Measurements from ENCODE around the gene GIPC3.
"Not testable (repeated sequence)": the region's sequence is repeated elsewhere in the genome, so short reads cannot be mapped to it uniquely, and the experiment has no call there.

The GIPC3 gene

DNA sequence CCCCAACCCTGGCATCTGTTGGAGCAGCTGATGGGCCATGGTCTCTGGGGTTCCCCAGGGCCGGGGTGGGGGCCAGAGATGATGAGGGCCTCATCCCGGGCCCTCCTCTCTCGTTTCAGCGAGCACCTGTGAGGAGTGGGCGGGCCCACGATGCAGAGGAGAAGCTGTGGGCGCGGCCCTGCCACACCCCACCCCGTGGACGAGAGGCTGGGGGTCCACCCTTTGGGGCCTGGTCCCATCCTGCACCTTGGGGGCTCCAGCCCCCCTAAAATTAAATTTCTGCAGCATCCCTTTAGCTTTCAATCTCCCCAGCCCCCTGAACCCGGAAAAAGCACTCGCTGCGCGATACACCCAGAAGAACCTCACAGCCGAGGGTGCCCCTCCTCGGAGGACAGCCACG lies 6.9 kb upstream of the GIPC3 start:
- DNase-seq (ENCODE audit: low read depth), result no peak
- no peak for TF ChIP-seq MYC (IDR thresholded peaks at IDR 0.05; ENCODE audit: low read depth, low read length)
- TF ChIP-seq, protein P1, sequence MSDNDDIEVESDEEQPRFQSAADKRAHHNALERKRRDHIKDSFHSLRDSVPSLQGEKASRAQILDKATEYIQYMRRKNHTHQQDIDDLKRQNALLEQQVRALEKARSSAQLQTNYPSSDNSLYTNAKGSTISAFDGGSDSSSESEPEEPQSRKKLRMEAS (IDR thresholded peaks at IDR 0.05; ENCODE audit: low read depth, low read length), result no peak
- TF ChIP-seq POLR2A (IDR thresholded peaks at IDR 0.05; ENCODE audit: extremely low read depth, insufficient read length), result no peak
- no peak for TF ChIP-seq CTCF (IDR thresholded peaks at IDR 0.05; ENCODE audit: low read depth, low read length)
- no peak overlapping the region for H3K4me3 ChIP-seq (ENCODE audit: low read depth, low read length)

DNA sequence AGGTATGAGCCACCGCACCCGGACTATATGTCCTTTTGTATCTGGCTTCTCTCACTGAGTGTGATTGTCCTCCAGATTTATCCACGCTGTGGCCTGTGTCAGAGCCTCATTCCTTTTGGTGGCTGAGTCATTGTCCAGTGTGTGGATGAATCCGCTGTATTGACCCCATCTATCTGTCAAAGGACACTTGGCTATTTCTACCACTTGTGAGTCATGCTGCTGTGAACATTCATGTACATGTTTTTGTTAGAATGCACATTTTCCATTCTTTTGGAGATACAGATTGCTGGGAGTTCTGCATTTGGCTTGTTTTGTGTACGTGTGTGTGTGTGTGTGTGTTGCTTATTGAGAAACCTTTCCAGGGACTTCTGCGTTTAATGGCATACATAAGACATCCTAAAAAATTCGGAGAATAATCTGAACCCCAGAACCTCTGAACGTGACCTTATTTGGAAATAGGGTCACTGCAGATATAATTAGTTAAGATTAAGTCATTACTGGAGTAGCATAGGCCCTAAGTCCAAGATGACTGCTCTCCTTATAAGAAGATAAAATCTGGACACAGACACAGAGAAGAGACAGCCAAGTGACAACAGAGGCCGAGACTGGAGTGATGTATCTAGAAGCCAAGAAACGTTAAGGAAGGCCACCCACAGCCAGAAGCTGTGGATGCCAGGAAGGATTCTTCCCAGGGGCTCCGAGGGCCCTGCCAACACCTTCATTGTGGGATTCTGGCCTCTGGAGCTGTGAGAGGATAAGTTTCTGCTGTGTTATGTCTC lies 4.9 kb upstream of the GIPC3 start:
- H3K4me3 ChIP-seq (ENCODE audit: low read depth, low read length), result no peak overlapping the region
- TF ChIP-seq, protein P1 (IDR thresholded peaks at IDR 0.05; ENCODE audit: low read depth, low read length), result no peak
- TF ChIP-seq CTCF (IDR thresholded peaks at IDR 0.05; ENCODE audit: low read depth, low read length) (no peak), POLR2A (IDR thresholded peaks at IDR 0.05; ENCODE audit: extremely low read depth, insufficient read length) (no peak), MYC (IDR thresholded peaks at IDR 0.05; ENCODE audit: low read depth, low read length) (no peak)
- DNase-seq (ENCODE audit: low read depth), result no peak

DNA sequence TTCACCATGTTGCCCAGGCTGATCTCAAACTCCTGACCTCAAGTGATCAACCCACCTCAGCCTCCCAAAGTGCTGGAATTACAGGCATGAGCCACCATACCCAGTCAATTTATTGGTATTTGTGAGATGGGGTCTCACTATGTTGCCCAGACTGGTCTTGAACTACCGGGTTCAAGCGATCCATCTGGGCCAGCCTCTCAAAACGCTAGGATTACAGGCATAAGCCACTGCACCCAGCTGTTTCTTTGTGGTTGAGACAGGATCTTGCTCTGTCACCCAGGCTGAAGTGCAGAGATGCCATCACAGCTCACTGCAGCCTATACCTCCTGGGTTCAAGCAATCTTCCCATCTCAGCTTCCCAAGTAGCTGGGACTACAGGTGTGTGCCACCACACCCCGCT lies 3.5 kb upstream of the GIPC3 start:
- not testable (repeated sequence) for DNase-seq (ENCODE audit: low read depth)

DNA sequence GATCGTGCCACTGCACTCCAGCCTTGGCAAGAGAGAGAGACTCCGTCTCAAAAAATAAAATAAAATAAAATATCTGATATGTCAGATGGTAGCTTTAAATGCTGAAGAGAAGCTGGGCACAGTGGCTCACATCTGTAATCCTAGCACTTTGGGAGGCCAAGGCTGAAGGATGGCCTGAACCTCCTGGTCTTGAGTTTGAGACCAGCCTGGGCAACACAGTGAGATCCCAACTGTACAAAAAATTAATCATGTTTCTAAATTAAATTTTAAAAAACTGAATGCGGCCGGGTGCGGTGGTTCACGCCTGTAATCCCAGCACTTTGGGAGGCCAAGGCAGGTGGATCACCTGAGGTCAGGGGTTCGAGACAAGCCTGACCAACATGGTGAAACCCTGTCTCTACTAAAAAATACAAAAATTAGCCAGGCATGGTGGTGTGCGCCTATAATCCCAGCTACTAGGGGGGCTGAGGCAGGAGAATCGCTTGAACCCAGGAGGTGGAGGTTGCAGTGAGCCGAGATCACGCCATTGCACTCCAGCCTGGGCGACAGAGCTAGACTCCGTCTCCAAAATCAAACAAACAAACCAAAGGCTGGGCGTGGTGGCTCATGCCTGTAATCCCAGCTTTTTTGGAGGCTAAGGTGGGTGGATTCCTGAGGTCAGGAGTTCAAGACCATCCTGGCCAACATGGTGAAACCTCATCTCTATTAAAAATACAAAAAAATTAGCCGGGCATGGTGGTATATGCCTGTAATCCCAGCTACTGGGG lies 1.1 kb upstream of the GIPC3 start:
- DNase-seq (ENCODE audit: low read depth), result not testable (repeated sequence)

More for the DNA sequence above, 3.5 kb upstream of the GIPC3 start:
- H3K4me3 ChIP-seq (ENCODE audit: low read depth, low read length), result not testable (repeated sequence)

DNA sequence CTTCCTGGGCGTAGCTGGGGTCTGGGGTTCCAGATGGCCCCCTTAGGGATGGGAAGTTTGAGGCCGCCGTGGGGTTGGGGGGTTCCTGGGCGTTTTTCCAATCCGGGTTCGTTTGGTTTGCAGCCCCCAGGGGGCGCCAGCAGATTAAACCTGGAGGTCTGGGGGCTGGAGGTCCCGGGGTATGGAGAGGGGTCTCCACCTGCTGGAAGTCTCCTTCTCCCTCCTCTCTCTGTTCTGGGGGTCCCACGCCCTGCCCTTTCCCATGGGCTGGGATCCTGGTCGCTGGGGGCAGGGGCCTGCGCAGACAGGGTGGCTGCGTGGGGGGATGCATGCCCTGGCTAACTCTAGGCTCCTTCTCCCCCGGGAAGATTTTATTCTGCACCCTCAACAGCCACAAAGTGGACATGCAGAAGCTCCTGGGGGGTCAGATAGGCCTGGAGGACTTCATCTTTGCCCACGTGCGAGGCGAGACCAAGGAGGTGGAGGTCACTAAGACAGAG lies 899 bp downstream of the GIPC3 start:
- DNase-seq (ENCODE audit: low read depth), result peak; percentile 34
- H3K4me3 ChIP-seq (ENCODE audit: low read depth, low read length), result no peak overlapping the region
- TF ChIP-seq POLR2A (IDR thresholded peaks at IDR 0.05; ENCODE audit: extremely low read depth, insufficient read length) (no peak), CTCF (IDR thresholded peaks at IDR 0.05; ENCODE audit: low read depth, low read length) (peak; percentile 41)

More for the DNA sequence above, 1.1 kb upstream of the GIPC3 start:
- H3K4me3 ChIP-seq (ENCODE audit: low read depth, low read length), result not testable (repeated sequence)

DNA sequence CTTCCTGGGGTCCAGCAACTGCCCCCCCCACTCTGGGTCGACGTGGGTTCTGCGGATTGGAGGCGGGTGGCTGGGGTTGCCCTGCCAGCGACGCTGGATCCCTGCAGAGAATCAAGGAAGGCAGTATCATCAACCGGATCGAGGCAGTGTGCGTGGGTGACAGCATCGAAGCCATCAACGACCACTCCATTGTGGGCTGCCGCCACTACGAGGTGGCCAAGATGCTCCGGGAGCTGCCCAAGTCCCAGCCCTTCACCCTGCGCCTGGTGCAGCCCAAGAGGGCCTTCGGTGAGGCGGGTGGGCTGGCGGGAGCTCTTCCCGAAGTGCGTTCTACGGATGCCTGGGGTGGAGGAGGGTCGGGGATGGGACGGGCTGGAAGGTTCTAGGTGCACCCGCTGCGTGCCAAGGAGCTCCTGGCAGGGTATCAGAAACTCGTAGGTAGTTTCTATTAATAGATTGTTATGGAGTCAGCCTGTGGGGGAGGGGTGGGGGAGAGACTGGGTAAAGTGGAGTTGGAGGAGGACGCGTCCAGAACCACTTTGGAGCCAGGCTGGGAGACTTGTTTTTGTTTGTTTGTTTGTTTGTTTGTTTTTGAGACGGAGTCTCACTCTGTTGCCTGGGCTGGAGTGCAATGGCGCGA lies 1.5 kb downstream of the GIPC3 start:
- H3K4me3 ChIP-seq (ENCODE audit: low read depth, low read length), result no peak overlapping the region
- DNase-seq (ENCODE audit: low read depth), result no peak
- TF ChIP-seq CTCF (IDR thresholded peaks at IDR 0.05; ENCODE audit: low read depth, low read length) (no peak), POLR2A (IDR thresholded peaks at IDR 0.05; ENCODE audit: extremely low read depth, insufficient read length) (no peak), MYC (IDR thresholded peaks at IDR 0.05; ENCODE audit: low read depth, low read length) (no peak)
- TF ChIP-seq, protein P1 (IDR thresholded peaks at IDR 0.05; ENCODE audit: low read depth, low read length), result no peak
